ENCODE measurements around the gene CLEC3A.
"Not testable (repeated sequence)": the region's sequence is repeated elsewhere in the genome, so short reads cannot be mapped to it uniquely, and the experiment has no call there.

The CLEC3A gene

GRCh38 chr16:78022347-78023060 lies at the start of gene CLEC3A:
CLEC3A (plus strand) TSS chr16:78022548; CDS start chr16:78022627, 79 bp downstream.
- no peak within 1 kb of the TSS for H3K27ac ChIP-seq
- H3K4me3 ChIP-seq = no peak within 1 kb of the TSS

- H3K27ac ChIP-seq = no peak overlapping the region
Observed at GRCh38 chr16:77974883-77975282, 47.5 kb upstream of the CLEC3A start.

GRCh38 chr16:77975942-77976341 lies 46.4 kb upstream of the CLEC3A start:
- no peak overlapping the region for H3K27ac ChIP-seq

More at GRCh38 chr16:77974883-77975282, 47.5 kb upstream of the CLEC3A start:
- no peak overlapping the region for H3K4me3 ChIP-seq

GRCh38 chr16:77977339-77977738 lies 45.0 kb upstream of the CLEC3A start:
- no peak overlapping the region for H3K27ac ChIP-seq
- no peak overlapping the region for H3K4me3 ChIP-seq

More at GRCh38 chr16:77975942-77976341, 46.4 kb upstream of the CLEC3A start:
- no peak overlapping the region for H3K4me3 ChIP-seq

GRCh38 chr16:77985111-77985510 lies 37.2 kb upstream of the CLEC3A start:
- H3K27ac ChIP-seq = no peak overlapping the region

GRCh38 chr16:77986011-77986740 lies 36.2 kb upstream of the CLEC3A start:
- Histone ChIP-seq H3K27ac (no peak overlapping the region), H3K4me3 (no peak overlapping the region)

More at GRCh38 chr16:77985111-77985510, 37.2 kb upstream of the CLEC3A start:
- H3K4me3 ChIP-seq = no peak overlapping the region

- Histone ChIP-seq H3K4me3 (no peak overlapping the region), H3K27ac (peak overlapping the region in 1 of 21 experiments; percentile 30)
Observed at GRCh38 chr16:77987810-77988209, 34.5 kb upstream of the CLEC3A start.

GRCh38 chr16:77989846-77990245 lies 32.5 kb upstream of the CLEC3A start:
- no peak overlapping the region for H3K27ac ChIP-seq
- H3K4me3 ChIP-seq = no peak overlapping the region

GRCh38 chr16:77991701-77992100 lies 30.6 kb upstream of the CLEC3A start:
- Histone ChIP-seq H3K27ac (peak overlapping the region in 1 of 21 experiments; percentile 14), H3K4me3 (no peak overlapping the region)

GRCh38 chr16:77992381-77992780 lies 30.0 kb upstream of the CLEC3A start:
- H3K27ac ChIP-seq = peak overlapping the region in 2 of 21 experiments; percentile 21 to 54
- H3K4me3 ChIP-seq = not testable (repeated sequence)

GRCh38 chr16:77993111-77993985 lies 29.0 kb upstream of the CLEC3A start:
- no peak overlapping the region for H3K4me3 ChIP-seq

GRCh38 chr16:77995843-77996455 lies 26.4 kb upstream of the CLEC3A start:
- H3K27ac ChIP-seq = no peak overlapping the region
- H3K4me3 ChIP-seq = no peak overlapping the region

More at GRCh38 chr16:77993111-77993985, 29.0 kb upstream of the CLEC3A start:
- peak overlapping the region in 5 of 21 experiments; percentile 40 to 85 (median 66) for H3K27ac ChIP-seq

- Histone ChIP-seq H3K4me3 (no peak overlapping the region), H3K27ac (no peak overlapping the region)
Observed at GRCh38 chr16:77998350-77999023, 23.9 kb upstream of the CLEC3A start.

- Histone ChIP-seq H3K27ac (no peak overlapping the region), H3K4me3 (no peak overlapping the region)
Observed at GRCh38 chr16:78001451-78002025, 20.8 kb upstream of the CLEC3A start.

GRCh38 chr16:78002915-78003538 lies 19.3 kb upstream of the CLEC3A start:
- no peak overlapping the region for H3K27ac ChIP-seq
- no peak overlapping the region for H3K4me3 ChIP-seq

- Histone ChIP-seq H3K27ac (no peak overlapping the region), H3K4me3 (no peak overlapping the region)
Observed at GRCh38 chr16:78004517-78004916, 17.8 kb upstream of the CLEC3A start.

- Histone ChIP-seq H3K4me3 (no peak overlapping the region), H3K27ac (no peak overlapping the region)
Observed at GRCh38 chr16:78005881-78006280, 16.5 kb upstream of the CLEC3A start.

- no peak overlapping the region for H3K4me3 ChIP-seq
- H3K27ac ChIP-seq = no peak overlapping the region
Observed at GRCh38 chr16:78007121-78007520, 15.2 kb upstream of the CLEC3A start.
